ENCODE measurements around the gene LRRC1.
"Not testable (repeated sequence)": the region's sequence is repeated elsewhere in the genome, so short reads cannot be mapped to it uniquely, and the experiment has no call there.

The LRRC1 gene

GRCh38 chr6:53793318-53794136 lies 1.3 kb upstream of the LRRC1 start:
- DNase-seq: peak; percentile 50

- DNase-seq: peak; percentile 54
These were observed 577 bp upstream of the LRRC1 start for GRCh38 chr6:53794137-53794719.

GRCh38 chr6:53795340-53795701 lies 516 bp downstream of the LRRC1 start:
- no peak for DNase-seq

- peak; percentile 8 for DNase-seq
These were observed 1.1 kb downstream of the LRRC1 start for GRCh38 chr6:53795702-53796450.

GRCh38 chr6:53796451-53796780 lies 1.6 kb downstream of the LRRC1 start:
- DNase-seq: no peak

GRCh38 chr6:53796791-53797190 lies 2.0 kb downstream of the LRRC1 start:
- no peak for DNase-seq

GRCh38 chr6:53797304-53797703 lies 2.5 kb downstream of the LRRC1 start:
- no peak for DNase-seq

- DNase-seq: no peak
These were observed 4.5 kb downstream of the LRRC1 start for GRCh38 chr6:53799340-53799739.

- DNase-seq: no peak
These were observed 6.2 kb downstream of the LRRC1 start for GRCh38 chr6:53801022-53801421.

- DNase-seq: no peak
These were observed 7.8 kb downstream of the LRRC1 start for GRCh38 chr6:53802582-53802981.

- no peak for DNase-seq
These were observed 8.5 kb downstream of the LRRC1 start for GRCh38 chr6:53803081-53803860.

GRCh38 chr6:53805016-53805415 lies 10.2 kb downstream of the LRRC1 start:
- no peak for DNase-seq

- no peak for DNase-seq
These were observed 10.9 kb downstream of the LRRC1 start for GRCh38 chr6:53805725-53806124.

GRCh38 chr6:53807606-53808005 lies 12.8 kb downstream of the LRRC1 start:
- not testable (repeated sequence) for DNase-seq

GRCh38 chr6:53808302-53808881 lies 13.6 kb downstream of the LRRC1 start:
- DNase-seq: no peak

- DNase-seq: no peak
These were observed 14.9 kb downstream of the LRRC1 start for GRCh38 chr6:53809691-53810090.

- DNase-seq: no peak
These were observed 16.3 kb downstream of the LRRC1 start for GRCh38 chr6:53811082-53811481.

- no peak for DNase-seq
These were observed 16.9 kb downstream of the LRRC1 start for GRCh38 chr6:53811746-53812145.

GRCh38 chr6:53813096-53813495 lies 18.3 kb downstream of the LRRC1 start:
- DNase-seq: no peak

- no peak for DNase-seq
These were observed 19.0 kb downstream of the LRRC1 start for GRCh38 chr6:53813801-53814200.

GRCh38 chr6:53814353-53814752 lies 19.5 kb downstream of the LRRC1 start:
- DNase-seq: no peak

- no peak for DNase-seq
These were observed 20.7 kb downstream of the LRRC1 start for GRCh38 chr6:53815381-53816119.
